HCT116 (cell line): ENCODE data around the gene IP6K3. TPM values are rescaled to one million over a fixed set of nuclear protein-coding genes. Genes with fewer than 3 reads are reported as not detected.

Experiments
- ATAC-seq: fragments of 200-7000 bp; cut with Tn5 transposase; 2 replicates; pipeline ENCODE4 v1.9.1; 2020; ENCODE audit warnings: mild to moderate bottlenecking, moderate library complexity
- BruUV-seq: library from RNA; stranded (reverse); fragments of 400-500 nt; replicated peaks from 2 replicates; lab custom pipeline; 2021; lab: Mats Ljungman, UMichigan
- CTCF ChIA-PET: fragments of 300-600 bp; sonication (Branson Sonifier 250); formaldehyde crosslinking; loops from one replicate; lab custom pipeline; 2021; ENCODE audit warnings: antibody characterized with exemption; lab: Charles Lee
- POLR2A ChIA-PET: fragments of 300-600, 350-600 bp; sonication (Branson Sonifier 250); formaldehyde crosslinking; loops from one replicate; lab custom pipeline; 2021; ENCODE audit warnings: antibody characterized with exemption; lab: Charles Lee
- RAD21 ChIA-PET, 2 experiments: fragments of 300-600 bp; sonication (Branson Sonifier 250); formaldehyde crosslinking; loops; one replicate each; lab custom pipeline; 2023; ENCODE audit warnings: low total read pairs in 2 of 2; ENCODE audit not compliant: uncharacterized antibody in 2 of 2, unreplicated experiment in 2 of 2, low non-redundant PET in 1 of 2; lab: Charles Lee
- DNase-seq: peaks from one replicate; pipeline ENCODE4 v3.0.0-alpha.2; 2010; ENCODE audit warnings: low read depth, low spot score
- H2AFZ ChIP-seq: fragments of 200-600 bp; shearing (Covaris generic), sonication (generic); 2 replicates; pipeline ENCODE4 v1.6.1; 2017; ENCODE audit warnings: low read depth, mixed run types, mixed read lengths, antibody characterized with exemption, low read length; ENCODE audit not compliant: poor library complexity, severe bottlenecking
- H3K27ac ChIP-seq: 2 replicates; pipeline ENCODE4 v1.5.1; 2012; ENCODE audit warnings: low read depth, low read length
- H3K27me3 ChIP-seq: fragments of 200-600 bp; sonication (generic); 2 replicates; pipeline ENCODE4 v1.6.1; 2016; ENCODE audit warnings: mixed run types, low read length, mixed read lengths; ENCODE audit not compliant: insufficient read depth
- H3K36me3 ChIP-seq, 2 experiments: fragments of 200-500 bp in 1 of 2; fragments of 200-600 bp in 1 of 2; sonication (Bioruptor generic) in 1 of 2; sonication (generic) in 1 of 2; 2 replicates each; pipeline versions ENCODE4 v1.5.1 to v1.6.1; 2014 to 2016; ENCODE audit warnings: low read length in 2 of 2, inconsistent platforms in 1 of 2, mixed read lengths in 1 of 2, mixed run types in 1 of 2; ENCODE audit not compliant: insufficient read depth in 2 of 2, control insufficient read depth in 1 of 2
- H3K4me1 ChIP-seq, 2 experiments: fragments of 200-600 bp in 1 of 2; sonication (generic) in 1 of 2; 2 replicates each; pipeline versions ENCODE4 v1.5.1 to v1.6.1; 2012 to 2017; ENCODE audit warnings: low read length in 2 of 2, inconsistent platforms in 1 of 2, mild to moderate bottlenecking in 1 of 2, mixed read lengths in 1 of 2, mixed run types in 1 of 2, moderate library complexity in 1 of 2; ENCODE audit not compliant: insufficient read depth in 2 of 2, control insufficient read depth in 1 of 2
- H3K4me2 ChIP-seq: fragments of 200-600 bp; sonication (generic); 2 replicates; pipeline ENCODE4 v1.6.1; 2017; ENCODE audit warnings: mixed run types, low read length, mixed read lengths
- H3K4me3 ChIP-seq, 2 experiments: fragments of 200-600 bp in 1 of 2; sonication (generic) in 1 of 2; replicated peaks in 1 of 2; 2 replicates each; pipeline ENCODE4 v1.5.1; 2011 to 2016; ENCODE audit warnings: low read length in 2 of 2, control low read depth in 1 of 2, low read depth in 1 of 2, mild to moderate bottlenecking in 1 of 2, mixed read lengths in 1 of 2, mixed run types in 1 of 2
- H3K79me2 ChIP-seq: fragments of 200-600 bp; sonication (generic); 2 replicates; pipeline ENCODE4 v1.6.1; 2017; ENCODE audit warnings: mild to moderate bottlenecking, mixed run types, low read length, moderate library complexity, mixed read lengths; ENCODE audit not compliant: insufficient read depth
- H3K9ac ChIP-seq: fragments of 200-600 bp; sonication (generic); 2 replicates; pipeline ENCODE4 v1.6.1; 2016; ENCODE audit warnings: low read length, mixed read lengths
- H3K9me2 ChIP-seq: fragments of 200-600 bp; sonication (generic), shearing (Covaris generic); 2 replicates; pipeline ENCODE4 v1.6.1; 2017; ENCODE audit warnings: mixed run types, mild to moderate bottlenecking, moderate library complexity; ENCODE audit not compliant: insufficient read depth
- H3K9me3 ChIP-seq, 2 experiments: fragments of 200-500 bp in 1 of 2; fragments of 200-600 bp in 1 of 2; sonication (Bioruptor generic) in 1 of 2; sonication (generic) in 1 of 2; 2 replicates each; pipeline ENCODE4 v1.6.1; 2014 to 2017; ENCODE audit warnings: low read length in 2 of 2, mixed read lengths in 2 of 2, inconsistent platforms in 1 of 2, low read depth in 1 of 2, mild to moderate bottlenecking in 1 of 2, mixed run types in 1 of 2, moderate library complexity in 1 of 2; ENCODE audit not compliant: control insufficient read depth in 1 of 2, insufficient read depth in 1 of 2
- H4K20me1 ChIP-seq: fragments of 200-600 bp; sonication (generic), shearing (Covaris generic); 2 replicates; pipeline ENCODE4 v1.6.1; 2017; ENCODE audit warnings: mixed run types, mild to moderate bottlenecking, moderate library complexity; ENCODE audit not compliant: insufficient read depth
- CTCF ChIP-seq, 3 experiments: fragments of 200-600 bp in 1 of 3; sonication (generic) in 1 of 3; IDR thresholded peaks in 2 of 3; conservative IDR thresholded peaks in 1 of 3; 2 replicates each; pipeline ENCODE4 v1.5.1; 2012 to 2017; ENCODE audit warnings: low read depth in 2 of 3, low read length in 2 of 3, antibody characterized with exemption in 1 of 3, borderline replicate concordance in 1 of 3, control low read depth in 1 of 3, mild to moderate bottlenecking in 1 of 3, mixed read lengths in 1 of 3, mixed run types in 1 of 3, moderate library complexity in 1 of 3; ENCODE audit not compliant: insufficient read depth in 1 of 3
- EZH2 ChIP-seq: fragments of 200-600 bp; sonication (generic); IDR thresholded peaks from 2 replicates; pipeline ENCODE4 v1.6.1; 2017; ENCODE audit warnings: antibody characterized with exemption, mixed run types
- FOSL1 ChIP-seq: IDR thresholded peaks from 2 replicates; pipeline ENCODE4 v1.6.1; 2012; ENCODE audit warnings: low read depth
- JUND ChIP-seq: IDR thresholded peaks from 2 replicates; pipeline ENCODE4 v1.6.1; 2012
- POLR2A ChIP-seq: IDR thresholded peaks from 2 replicates; pipeline ENCODE4 v1.7.0; 2011; ENCODE audit warnings: borderline replicate concordance; ENCODE audit not compliant: insufficient read depth, insufficient read length; ENCODE audit errors: extremely low read depth
- RAD21 ChIP-seq: IDR thresholded peaks from 2 replicates; pipeline ENCODE4 v1.6.1; 2012; ENCODE audit warnings: low read depth, mild to moderate bottlenecking
- REST ChIP-seq: IDR thresholded peaks from 2 replicates; pipeline ENCODE4 v1.6.1; 2012; ENCODE audit warnings: low read depth
- TCF7L2 ChIP-seq: IDR thresholded peaks from 2 replicates; pipeline ENCODE4 v1.7.0; 2011; ENCODE audit warnings: borderline replicate concordance, inconsistent platforms; ENCODE audit not compliant: insufficient read depth, insufficient read length; ENCODE audit errors: extremely low read depth
- ZNF274 ChIP-seq: fragments of 200-500 bp; sonication (Bioruptor generic); IDR thresholded peaks from 2 replicates; pipeline ENCODE4 v1.6.1; 2014; ENCODE audit warnings: mild to moderate bottlenecking, low read depth, low read length, inconsistent platforms
- intact Hi-C: fragments of 100-400 bp; cut with micrococcal nuclease; formaldehyde crosslinking; loops from 2 replicates; pipeline ENCODE4 v1.10.0; 2022
- total RNA-seq: library from RNA; stranded (reverse); gene quantifications from one replicate; pipeline ENCODE4 v1.2.1, GENCODE V29; 2021; ENCODE audit not compliant: unreplicated experiment

Gene IP6K3
- total RNA-seq, 1 experiment from 2014 or later: not detected

GRCh38 chr6:33776764-33777163 lies 30.1 kb upstream of the IP6K3 start:
- Histone ChIP-seq H3K9me2 (no peaks in the 10 kb centered on the region), H3K4me3 (no peak overlapping the region), H3K9me3 (no peaks in the 10 kb centered on the region), H3K27me3 (no peaks in the 10 kb centered on the region), H3K79me2 (no peaks in the 10 kb centered on the region), H3K4me1 (peaks cover 19 to 34% of the 10 kb centered on the region in 2 experiments), H4K20me1 (no peaks in the 10 kb centered on the region), H3K27ac (no peak overlapping the region), H3K9ac (no peak overlapping the region), H3K36me3 (peaks cover 32 to 52% of the 10 kb centered on the region in 2 experiments; a peak in 3 of 4 replicates), H2AFZ (no peak overlapping the region), H3K4me2 (no peak overlapping the region)
- ChIA-PET RAD21 (no interaction called here), CTCF (no interaction called here), POLR2A (no interaction called here)
- intact Hi-C loops: no loop called here
- ATAC-seq (no peak), DNase-seq (no peak)
- BruUV-seq: no TSS peak
- no peak for TF ChIP-seq CTCF (IDR thresholded peaks at IDR 0.05 in 2 of 3, conservative IDR thresholded peaks at IDR 0.05 in 1 of 3; ENCODE audit: borderline replicate concordance in 1 of 3, insufficient read depth in 1 of 3, low read depth in 2 of 3, low read length in 2 of 3)
- no peak for TF ChIP-seq ZNF274
- no peak for TF ChIP-seq RAD21
- no peak for TF ChIP-seq REST
- no peak for TF ChIP-seq FOSL1
- TF ChIP-seq TCF7L2: no peak
- TF ChIP-seq EZH2: no peak
- TF ChIP-seq JUND: no peak
- no peak for TF ChIP-seq POLR2A
